Epidermal melanocyte (primary cell): Measurements from ENCODE around the gene SH3PXD2B.
"Not testable (repeated sequence)": the region's sequence is repeated elsewhere in the genome, so short reads cannot be mapped to it uniquely, and the experiment has no call there.

ENCODE experiments used
- DNase-seq: peaks from one replicate; pipeline ENCODE4 v3.0.0; 2011; ENCODE audit warnings: low spot score; ENCODE audit not compliant: insufficient read length

SH3PXD2B gene

DNA sequence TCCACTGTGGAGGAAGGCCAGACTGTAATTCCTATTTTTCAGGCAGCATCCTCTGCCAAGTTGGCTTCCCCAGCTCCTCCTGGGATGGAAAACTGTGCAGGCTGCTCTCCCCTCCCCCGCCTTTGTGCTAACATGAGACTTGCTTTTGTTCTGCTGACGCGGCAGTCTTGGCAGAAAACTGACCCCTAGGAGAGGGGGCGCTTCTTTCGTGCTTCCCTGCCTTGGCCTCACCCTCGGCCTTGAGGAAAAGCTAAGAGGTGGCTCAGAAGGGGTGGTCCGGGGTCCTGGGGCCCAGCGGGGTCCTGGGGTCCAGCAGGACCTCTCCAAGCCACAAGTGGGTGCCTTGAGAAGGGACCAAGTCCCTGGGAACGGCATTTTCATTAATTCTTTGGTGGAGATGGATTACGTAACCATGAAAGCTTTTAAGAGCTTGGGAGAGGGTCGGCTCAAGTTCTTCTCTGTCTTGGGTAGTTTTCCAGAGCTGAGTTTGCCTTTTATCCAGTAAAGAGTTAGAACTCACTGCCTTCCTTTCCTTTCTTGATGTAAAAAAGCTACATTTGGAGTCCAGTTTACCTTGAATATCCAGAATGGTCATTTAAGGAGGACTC, 51.0 kb downstream of the SH3PXD2B start:
- DNase-seq = no peak

DNA sequence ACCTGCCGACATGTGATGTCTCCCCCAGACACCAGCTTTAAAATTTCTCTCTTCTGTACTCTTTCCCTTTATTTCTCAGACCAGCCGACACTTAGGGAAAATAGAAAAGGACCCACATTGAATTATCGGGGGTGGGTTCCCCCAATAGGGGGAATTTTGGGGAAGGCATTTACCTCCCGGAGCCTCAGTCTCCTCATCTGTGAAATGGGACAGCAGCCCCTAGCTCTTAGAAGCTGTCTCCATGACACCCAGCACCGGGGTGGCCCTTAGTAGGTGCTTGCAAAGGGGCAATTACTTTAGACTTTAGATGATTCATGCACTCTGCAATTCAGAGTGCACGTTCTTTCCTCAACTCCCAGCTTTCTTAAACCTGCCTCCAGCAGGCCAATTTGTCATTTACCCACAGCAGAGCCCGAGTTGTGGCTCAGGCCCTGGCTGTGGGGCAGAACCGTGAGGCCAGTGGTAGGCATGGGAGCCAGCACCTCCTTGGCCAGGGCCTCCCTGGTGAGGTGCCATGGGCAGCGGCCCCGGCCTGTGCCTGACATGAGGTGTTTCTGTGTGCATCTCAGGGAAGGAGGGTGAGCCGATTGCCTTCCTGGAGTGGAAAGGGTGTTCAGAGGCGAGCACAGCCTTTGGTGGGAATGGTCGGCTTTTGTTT, 51.7 kb downstream of the SH3PXD2B start:
- no peak for DNase-seq

DNA sequence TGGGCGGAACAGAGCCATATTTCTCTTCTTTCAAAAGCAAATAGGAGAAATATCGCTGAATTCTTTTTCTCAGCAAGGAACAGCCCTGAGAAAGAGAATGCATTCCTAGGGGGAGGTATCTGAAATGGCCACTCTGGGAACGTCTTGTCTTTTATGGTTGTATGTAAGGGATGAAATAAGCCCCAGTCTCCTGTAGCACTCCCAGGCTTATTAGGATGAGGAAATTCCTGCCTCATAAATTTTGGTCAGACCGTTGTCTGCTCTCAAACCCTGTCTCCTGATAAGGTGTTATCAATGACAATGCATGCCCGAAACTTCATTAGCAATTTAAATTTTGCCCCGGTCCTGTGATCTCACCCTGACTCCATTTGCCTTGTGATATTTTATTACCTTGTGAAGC, 52.3 kb downstream of the SH3PXD2B start:
- not testable (repeated sequence) for DNase-seq

DNA sequence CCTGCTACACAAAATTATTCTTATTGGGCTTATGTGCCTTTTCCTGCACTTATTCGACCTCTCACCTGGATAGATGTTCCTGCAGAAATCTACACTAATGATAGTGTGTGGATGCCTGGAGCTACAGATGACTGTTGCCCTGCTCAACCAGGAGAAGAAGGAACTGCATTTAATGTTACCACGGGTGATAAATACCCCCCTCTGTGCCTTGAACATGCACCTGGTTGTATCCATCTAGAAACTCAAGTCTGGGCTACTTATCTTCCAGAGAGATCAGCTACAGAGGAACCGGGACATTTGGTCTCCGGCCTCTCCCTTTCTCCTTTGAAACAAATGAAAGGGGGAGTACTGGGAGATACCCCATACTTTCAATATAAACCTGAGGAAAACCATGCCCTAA, 54.5 kb downstream of the SH3PXD2B start:
- DNase-seq = no peak

DNA sequence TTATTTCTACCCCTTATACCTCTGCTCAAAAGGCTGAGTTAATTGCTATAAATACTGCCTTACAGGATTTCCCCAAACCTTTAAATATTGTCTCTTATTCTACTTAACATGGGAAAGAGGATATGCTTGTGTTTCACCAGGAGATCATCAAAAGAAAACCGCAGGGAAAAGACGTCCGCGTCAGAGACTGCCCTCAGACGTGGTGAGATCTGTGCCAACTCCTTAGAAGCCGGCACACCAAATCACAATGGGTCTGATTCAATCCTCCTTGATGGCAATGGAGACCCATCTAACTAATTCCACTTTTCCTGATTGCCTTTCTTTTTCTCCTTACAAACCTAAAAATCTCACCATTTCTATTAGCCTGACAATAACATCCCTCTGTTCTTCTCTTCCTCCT, 55.0 kb downstream of the SH3PXD2B start:
- DNase-seq = no peak

DNA sequence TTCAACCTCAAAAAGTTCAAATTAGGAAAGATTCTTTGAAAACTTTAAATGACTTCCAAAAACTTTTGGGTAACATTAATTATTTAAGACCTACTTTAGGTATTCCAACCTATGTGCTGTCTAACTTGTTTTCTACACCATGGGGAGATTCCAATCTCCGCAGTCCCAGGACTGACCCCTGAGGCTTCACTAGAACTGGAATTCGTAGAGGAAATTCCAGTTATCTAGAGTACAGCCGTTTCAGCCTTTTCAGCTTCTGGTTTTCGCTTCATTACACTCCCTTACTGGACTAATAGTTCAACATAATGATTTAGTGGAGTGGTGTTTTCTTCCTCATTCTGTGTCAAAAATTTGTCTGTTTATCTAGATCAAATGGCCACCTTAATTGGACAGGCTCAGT, 55.7 kb downstream of the SH3PXD2B start:
- not testable (repeated sequence) for DNase-seq

DNA sequence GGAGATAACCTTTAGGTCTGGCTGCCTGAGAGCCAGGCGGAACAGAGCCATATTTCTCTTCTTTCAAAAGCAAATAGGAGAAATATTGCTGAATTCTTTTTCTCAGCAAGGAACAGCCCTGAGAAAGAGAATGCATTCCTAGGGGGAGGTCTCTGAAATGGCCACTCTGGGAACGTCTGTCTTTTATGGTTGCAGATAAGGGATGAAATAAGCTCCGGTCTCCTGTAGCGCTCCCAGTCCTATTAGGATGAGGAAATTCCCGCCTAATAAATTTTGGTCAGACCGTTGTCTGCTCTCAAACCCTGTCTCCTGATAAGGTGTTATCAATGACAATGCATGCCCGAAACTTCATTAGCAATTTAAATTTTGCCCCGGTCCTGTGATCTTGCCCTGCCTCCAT, 57.3 kb downstream of the SH3PXD2B start:
- DNase-seq = not testable (repeated sequence)

DNA sequence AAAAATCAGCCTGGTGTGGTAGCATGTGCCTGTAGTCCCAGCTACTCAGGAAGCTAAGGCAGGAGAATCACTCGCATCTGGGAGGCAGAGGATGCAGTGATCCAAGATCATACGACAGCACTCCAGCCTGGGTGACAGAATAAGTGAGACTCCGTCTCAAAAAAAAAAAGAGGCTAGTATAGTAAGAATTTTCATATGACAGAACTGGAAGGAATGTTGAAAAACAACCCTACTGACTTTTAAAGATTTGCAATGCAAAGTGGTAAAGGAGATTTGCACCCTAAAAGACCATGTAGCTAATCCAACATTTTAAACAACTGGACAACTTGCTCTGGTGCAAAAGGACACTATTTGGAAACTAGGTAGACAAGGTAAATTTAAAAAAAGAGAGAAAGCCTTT, 58.1 kb downstream of the SH3PXD2B start:
- DNase-seq = no peak

DNA sequence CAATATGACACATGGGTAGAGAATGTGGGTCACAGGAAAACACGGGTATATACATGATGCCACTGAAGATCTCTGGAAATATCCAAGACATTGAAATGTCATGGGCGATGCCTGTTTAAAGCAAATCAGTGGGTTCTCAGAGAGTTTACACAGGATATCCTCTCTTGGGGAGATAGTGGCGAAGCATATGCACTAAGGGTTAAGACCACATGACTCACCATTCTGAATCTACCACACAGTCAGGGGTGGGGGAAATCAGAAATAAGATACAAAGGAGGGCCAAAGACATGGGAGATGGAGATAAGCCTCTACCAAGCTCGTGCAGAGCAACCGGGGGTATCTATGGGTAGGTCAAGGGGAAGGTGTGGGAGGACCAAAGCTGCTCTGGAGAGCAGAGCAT, 58.8 kb downstream of the SH3PXD2B start:
- no peak for DNase-seq

DNA sequence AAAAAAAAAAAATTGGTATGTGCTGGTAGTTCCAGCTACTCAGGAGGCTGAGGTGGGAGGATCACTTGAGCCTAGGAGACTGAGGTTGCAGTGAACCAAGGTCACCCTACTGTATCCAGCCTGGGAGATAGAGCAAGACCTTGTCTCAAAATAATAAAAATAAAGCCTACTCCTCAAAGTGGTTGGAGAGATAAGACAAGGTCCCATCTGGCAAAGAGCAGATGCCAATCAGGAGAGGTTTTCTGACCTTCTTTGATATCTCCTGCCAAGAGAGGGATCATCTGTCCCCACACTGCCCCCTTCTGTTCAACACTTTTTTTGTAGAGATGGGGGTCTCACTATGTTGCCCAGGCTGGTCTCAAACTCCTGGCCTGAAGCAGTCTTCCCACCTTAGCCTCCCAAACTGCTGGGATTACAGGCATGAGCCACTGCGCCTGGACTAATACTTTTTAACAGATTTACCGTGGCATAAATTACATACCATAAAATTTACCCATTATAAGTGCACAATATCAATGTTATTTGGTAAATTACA, 64.7 kb downstream of the SH3PXD2B start:
- DNase-seq = no peak

DNA sequence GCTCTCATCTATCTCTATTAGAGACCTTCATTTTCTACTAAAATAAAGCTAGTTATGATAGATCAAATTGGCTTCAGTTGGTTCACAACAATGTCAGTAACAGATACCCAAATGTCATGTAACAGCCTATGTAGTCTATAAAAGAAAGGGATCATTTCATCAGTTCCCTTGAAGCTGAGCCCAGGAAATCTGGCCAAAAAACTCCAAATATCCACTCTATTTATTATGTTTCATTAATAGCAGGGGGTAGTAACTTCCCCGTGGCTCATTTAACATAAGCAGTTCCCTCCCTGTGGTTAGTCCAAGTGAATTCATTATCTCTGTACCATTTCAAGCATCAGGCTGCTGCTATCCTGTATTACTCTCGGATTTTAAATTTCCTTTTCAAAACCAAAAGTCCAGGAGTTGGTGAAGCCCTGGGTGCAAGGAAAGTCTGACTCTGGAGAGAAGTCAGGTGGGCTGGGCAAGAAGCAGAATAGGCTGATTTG, 66.0 kb downstream of the SH3PXD2B start:
- no peak for DNase-seq

DNA sequence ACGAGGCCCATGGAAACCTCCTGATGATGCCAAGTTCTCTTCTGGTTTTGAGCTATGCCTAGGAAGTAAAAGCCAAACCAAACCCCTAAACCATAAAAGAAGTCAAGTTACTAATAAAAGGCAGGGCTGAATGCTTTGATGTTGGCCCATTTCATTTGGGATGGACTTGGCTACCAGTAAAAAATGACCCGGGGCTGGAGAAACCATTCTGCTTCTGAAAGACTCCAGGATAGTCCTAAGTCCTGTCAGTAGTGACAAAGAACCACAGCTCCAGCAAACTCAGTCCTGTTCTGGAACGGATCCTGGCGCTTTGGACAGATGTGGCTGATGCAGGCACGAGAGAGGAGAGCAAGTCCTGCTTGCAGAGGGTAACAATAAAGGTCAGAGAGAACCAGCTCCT, 68.6 kb downstream of the SH3PXD2B start:
- DNase-seq = no peak

DNA sequence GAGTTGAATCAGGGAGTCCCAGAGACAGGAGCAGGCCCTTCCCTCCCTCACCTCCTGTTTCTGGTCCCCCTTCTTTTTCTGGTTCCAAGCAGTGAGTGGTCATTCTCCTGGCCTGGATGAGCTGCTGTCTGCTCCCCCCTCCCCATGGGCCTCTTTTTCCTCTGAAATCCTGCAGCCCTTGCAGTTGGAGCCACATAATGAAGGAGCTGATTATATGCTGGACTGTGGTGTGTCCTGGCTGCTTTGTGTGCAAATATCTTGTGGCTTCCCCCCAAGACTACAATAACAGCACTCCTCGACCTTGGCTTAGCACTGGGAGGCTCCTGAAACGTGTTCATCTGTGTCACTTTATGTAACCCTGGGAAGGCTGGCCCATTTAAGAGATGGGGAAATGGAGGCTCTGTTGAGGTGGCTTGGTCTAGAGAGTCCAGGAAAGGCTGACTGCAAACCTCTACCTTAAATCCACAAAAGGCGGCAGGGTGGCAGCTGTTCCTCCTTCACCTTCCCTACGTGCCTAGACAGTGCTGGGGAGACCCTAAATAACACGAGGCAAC, 69.2 kb downstream of the SH3PXD2B start:
- no peak for DNase-seq

DNA sequence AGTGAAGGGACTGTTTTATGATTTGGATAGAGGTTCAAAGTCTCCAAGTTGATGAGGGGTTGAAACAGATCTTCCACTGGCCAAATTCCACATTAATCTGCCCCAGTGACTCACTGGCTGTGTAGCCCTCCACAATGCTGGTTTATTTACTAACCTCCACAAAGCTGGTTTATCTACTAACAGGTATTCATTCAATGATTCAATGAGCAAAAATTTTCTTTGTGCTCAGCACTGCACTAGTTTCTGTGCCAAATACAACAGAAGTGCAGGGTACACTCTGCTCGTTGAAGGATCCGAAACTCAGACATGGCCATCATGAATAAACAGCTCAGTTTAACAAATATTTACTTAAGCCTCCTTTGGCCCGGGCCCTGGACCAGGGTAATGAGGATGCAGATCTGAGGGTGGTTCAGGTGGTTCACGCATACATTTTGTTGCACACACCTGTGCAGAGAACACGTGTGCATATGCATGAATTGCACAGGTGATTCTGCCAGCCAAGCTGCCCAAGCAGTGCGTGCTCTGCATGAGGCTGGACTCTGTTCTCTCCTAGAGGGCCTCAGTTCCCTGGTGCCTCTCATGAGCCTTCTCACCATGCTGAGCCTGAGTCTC, 71.0 kb downstream of the SH3PXD2B start:
- DNase-seq = no peak

DNA sequence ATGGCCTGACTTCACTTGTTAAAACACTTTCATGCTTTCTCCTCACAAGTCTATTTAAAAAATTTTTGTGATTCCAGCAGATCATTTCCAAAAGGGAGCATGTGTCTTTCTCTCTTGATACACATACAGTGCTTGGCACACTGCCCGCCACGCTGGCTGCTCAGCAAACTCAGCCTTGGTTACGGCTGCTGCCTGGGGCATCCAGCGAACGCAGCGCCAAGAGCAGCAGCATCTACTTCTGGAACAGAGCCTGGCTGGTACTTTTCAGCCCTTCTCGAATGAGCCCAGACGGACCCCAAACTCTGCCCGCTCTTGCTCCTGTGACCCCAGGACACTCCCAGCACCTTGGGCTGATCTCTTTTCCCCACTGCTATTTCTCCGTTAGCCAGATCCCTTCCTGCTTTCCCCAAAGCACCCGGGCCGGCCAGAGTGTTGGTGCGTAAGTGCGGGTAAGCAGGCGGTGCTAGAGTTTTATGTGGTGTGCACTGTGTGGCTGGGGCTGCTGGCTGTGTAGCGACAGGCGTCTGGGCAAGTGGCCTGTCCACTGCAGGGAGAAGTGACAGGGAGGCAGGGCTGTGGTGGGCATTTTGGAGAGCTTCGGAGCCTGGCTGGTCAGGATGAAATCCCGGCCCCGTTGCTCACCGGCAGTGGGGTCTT, 73.2 kb downstream of the SH3PXD2B start:
- DNase-seq = peak; percentile 87

DNA sequence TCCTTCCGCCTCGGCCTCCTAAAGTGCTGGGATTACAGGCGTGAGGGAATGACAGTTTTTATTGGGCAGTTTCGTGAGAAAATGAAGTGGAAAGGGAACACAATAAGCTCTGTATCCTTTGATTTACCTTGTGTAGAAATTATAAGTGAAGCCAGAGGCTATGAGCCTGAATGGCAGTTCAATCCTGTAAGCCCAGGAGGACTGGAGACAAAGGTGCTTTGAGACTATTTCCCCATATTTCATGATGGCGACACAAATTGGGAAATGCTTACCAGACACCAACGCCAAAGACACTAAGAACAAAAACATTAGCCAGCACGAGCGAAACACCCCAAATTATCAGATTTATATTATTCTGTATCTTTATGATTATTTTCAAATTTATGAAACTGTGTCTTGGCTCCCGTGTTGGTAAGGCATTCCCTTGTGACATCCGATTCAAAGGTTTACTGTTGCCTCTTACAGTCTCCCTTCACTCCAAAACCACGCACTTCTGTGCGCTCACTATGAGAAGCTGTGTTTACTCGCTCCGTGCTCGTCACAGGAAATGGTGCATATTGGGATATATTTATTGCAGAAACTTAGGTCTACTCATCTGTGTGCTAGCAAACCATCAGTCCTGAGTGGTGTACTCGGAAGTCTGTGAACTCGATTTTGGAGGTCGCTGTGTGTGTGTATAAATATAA, 73.9 kb downstream of the SH3PXD2B start:
- DNase-seq = no peak

DNA sequence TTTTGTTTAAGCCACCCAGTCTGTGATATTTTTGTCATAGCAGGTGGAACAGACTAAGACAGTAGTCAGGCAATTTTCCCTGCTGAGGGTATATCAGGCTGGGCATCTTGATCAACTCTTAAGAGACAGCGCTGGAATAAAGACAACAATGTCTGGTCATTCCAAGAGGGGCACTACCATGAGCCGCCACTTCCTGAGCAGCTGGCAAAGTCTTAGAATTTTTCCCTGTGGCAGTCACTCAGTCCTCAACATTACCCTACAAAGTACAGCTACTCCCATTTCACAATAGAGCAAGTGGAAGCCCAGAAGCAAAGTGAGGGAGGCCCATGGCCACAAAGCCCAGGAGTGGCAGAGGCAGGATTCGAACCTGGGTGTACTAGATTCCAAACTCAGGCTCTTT, 74.8 kb downstream of the SH3PXD2B start:
- no peak for DNase-seq

DNA sequence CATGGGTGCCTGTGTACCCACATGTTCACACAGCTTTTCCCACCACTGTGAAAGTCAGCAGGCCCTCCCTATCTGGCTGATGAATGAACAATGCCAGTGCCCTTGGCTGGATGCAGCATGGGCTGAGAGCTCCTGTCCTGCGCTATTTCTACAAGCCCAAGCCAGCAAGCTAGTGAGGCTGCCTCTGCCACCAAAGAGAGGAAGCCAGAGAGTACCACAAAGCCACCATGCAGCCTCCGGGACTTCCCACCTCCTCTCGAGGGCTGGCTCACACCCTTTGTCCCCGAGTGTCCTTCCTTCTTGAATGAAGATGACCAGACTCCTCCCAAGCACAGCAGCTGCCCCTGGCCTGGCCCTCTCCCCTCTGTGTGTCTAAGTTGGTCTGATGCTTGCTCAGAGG, 76.5 kb downstream of the SH3PXD2B start:
- no peak for DNase-seq

DNA sequence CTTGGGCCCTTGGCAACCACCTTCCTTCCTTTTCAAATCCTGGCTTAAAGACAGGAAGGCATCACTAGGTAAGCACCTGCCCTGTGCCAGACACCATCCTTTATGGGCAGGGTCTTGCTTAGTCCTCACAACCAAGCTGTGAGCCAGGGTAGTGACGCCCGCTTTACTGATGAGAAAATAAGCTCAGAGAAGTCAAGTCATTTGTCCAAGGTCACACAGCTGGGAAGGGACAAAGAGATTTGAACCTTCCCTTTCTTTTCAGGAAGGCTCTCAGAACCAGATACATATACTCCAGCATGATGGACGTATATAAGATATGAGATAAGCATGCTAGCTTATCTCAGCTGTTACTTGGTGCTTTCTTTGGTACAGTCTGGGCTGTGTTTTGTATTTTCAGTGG, 76.9 kb downstream of the SH3PXD2B start:
- DNase-seq = no peak

DNA sequence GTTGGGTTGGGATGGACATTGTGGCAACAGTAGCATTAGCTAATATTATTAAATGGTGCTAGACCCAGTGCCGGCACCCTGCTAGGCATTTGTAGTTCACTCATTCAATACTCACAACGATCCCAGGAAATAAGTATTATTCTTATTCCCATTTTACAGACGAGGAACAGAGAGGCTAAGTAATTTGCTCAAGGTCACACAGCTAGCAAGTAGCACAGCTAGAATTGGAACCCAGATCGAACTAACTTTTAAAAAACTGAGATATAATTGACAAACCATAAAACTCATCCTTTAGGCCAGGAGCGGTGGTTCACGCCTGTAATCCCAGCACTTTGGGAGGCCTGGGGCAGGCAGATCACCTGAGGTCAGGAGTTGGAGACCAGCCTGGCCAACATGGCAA, 79.5 kb downstream of the SH3PXD2B start:
- no peak for DNase-seq

DNA sequence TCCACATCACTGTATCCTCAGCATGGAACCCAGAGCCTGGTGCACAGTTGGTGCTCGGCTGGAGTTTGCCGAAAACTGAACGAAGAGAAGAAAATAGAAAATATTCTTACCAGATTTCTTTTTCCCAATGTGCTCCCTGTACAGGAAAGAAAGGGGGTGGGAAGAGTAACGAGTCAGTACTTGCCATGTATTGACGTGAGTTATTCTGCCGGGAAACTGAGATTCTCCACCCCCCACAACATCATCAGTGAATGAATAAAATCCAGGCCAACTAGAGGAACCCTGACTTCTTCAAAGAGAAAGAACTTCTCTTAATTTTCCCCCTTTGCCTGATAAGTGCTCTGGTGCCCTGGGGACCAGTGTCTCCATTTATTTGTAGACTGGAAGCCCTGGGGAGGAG, 80.6 kb downstream of the SH3PXD2B start:
- DNase-seq = no peak
